ENCODE data around the gene KLF15.
A peak's percentile ranks its signal among the peaks of the same experiment; 100 is the strongest.

KLF15 gene

DNA sequence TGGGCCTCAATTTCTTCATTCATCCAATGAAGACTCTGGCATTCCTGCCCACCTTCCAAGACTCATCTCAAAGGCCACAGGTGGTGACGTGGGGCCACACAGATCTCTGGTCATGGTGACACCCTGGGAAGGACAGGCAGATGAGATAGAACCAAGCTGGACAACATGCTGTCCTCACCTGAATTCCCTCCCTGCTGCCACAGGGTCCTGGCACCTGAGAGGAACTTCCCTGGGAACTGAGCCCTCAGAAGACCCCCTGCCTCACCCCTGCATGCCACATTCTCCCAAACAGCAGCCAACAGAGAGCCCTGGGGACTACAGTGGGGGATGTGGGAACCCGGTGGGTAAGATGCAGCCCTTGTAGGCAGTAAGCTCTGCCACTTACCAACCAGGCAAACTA, 10.7 kb downstream of the KLF15 start:
- DNase-seq (ENCODE audit: low read depth, low spot score), result no peak

DNA sequence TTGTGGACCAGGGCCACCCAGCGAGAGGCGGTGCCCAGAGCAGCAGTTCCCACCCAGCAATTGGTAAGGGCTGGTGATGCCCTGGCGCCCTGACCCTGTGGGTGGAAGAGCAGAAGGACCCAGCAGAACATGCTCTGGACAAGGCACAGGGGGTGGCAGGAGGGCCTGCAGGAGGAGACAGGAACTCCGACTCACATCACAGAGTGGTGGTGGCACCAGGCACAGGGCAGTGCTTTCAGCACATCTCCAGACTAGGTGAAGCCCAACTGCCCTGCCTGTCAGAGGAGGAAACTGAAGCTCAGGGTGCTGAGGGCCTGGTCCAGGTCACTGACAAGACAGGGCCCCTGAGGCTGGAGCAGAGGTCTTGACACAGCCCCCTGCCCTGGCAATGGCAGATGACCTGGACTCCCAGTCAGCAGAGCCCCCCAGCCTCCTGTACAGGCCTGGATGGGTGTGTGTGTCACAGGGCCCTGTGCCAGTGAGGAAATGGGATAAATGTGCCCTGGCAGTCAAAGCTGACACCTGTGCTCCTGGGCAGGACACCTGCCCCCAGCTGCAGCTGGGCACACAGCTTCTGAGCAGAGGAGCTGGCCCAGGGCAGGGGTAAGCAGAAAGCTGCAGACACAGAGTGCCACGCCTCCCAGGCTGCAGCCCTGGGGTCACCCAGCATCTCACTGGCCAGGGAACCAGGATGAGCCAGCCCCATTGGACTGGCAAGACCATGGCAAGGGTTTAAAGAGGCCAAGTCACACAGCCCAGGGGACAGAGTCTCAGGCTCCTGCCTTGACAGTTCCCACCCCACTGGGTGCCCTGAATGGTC, 11.4 kb downstream of the KLF15 start:
- DNase-seq (ENCODE audit: low read depth, low spot score), result no peak

DNA sequence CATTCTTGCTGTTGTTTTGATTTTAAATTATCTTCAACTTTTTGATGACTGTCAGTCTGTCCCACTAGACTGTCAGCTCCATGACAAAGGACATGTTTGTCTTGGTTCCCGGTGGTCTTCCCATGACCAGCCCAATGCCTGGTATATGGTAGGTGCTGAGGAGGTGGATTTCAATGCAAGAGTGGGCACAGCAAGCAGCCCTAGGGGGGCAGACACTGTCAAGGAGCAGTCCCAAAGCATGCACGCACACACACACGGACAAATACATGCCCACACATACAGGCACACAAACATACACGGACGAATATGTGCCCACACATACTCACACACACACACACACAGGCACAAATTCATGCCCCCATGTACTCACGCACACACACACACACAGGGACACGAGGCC, 12.0 kb downstream of the KLF15 start:
- DNase-seq (ENCODE audit: low read depth, low spot score), result no peak

DNA sequence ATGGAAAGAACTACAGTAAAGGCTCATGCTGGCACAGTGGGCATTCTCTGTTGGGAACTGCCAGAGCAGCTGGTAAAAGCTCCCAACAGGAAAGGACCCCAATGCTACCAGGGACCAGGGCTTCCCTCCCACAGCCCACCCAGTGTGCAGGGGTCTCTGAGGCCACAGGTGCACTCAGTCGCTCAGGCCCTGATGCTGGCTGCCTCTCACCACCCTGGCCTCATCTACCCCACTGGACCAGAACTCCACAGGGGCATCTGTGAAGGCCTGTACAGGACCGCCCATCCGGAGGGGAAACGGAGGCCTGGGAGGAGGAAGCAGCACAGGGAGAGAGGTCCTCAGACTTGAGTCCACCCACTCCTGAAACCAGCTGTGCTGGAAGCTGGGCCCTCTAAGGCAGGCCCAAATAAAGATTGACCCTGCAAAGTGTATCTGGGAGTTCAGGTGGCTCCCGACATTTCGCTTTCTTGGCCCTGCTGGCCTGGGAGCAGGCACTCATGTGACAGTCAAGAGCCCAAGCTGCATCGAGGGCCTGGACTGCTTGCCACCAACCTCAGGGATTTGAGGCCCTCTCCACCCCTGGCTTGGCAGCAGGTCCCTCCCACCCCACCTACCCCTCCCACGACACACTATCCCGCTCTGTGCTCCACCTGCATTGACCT, 12.7 kb downstream of the KLF15 start:
- no peak for DNase-seq (ENCODE audit: low read depth, low spot score)

DNA sequence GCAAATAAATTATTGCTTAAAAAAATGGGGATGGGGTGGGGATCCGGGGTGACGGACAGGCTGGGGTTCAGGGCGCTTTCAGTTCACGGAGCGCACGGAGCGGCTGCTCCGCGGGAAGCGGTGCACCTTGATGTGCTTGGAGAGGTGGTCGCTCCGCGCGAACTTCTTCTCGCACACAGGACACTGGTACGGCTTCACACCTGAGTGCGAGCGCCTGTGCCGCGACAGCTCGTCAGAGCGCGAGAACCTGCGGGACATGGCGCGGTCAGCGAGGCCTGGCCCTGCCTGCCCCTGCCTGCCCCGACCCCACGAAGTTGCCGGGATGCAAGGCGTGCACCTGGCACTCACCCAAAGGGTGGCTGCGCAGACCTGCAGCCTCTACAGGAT, 13.6 kb downstream of the KLF15 start:
- no peak for DNase-seq (ENCODE audit: low read depth, low spot score)

DNA sequence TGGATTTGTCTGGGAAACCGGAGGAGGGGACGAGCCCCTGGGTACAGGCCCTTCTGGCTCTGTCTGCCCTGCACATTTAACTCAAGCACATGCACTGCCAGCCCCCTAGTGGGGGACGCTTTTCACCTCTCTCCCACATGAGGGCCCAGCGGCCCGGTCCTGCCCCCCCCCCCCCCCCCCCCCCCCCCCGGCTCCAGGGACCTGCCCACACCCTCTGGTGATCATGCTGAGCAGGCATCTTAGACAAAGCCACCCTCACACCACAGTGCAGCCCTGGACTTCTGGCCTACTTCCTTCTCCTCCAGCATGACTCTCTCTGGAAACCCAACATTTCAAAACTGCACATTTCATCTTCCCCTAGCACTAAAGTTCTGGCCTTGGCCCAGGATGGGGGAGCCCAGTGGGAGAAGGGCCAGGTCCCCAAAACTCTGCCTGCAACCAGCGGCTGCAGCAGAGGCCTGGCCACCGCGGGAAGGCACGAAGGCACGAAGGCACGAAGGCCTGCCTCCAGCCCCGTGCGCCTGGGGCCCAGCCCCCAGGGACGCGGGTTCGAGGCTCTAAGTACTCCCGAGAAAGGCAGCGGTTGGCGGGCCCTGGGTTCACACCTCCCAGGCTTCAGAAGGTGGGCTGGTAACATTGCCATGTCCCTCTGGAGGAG, 14.1 kb downstream of the KLF15 start:
- peak; percentile 66 for DNase-seq (ENCODE audit: low read depth, low spot score)

DNA sequence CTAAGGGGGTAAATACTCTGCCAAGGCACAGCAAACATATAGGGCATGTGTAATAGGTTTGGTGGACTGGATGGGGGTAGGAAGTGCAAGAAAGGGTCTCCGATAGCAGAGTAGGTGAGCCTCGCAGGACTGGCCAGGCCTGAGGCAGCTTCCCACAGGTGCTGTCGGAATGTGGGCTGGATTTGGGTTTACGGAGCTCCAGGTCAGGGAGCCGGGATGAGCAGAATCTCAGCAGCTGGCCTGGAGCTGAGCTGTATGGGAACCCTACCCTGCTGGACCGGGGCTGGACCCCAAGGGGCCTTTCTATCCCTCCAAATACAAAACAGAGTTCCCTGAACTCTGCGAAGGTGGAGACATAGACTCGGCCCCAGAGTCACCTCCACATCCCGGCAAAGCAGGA, 15.0 kb downstream of the KLF15 start:
- no peak for DNase-seq (ENCODE audit: low read depth, low spot score)

DNA sequence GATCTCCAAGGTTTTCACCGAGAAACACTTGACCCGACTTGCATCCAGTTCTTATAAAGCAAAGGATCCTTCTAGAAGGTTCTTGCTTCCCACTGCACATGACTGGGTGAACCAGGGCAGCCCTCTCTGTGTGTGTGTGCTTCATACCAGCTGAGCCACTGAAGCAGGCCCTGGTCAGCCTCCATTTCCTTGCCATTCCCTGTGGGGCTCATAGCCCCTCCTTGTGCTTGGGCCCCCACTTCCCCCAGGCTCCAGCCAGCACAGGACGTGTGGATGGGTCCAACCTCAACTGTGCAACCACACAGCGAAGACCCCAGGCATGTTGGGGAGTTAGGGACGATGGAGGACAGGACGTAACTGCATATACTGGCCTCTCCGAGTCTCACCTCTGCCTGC, 15.5 kb downstream of the KLF15 start:
- DNase-seq (ENCODE audit: low read depth, low spot score), result no peak

DNA sequence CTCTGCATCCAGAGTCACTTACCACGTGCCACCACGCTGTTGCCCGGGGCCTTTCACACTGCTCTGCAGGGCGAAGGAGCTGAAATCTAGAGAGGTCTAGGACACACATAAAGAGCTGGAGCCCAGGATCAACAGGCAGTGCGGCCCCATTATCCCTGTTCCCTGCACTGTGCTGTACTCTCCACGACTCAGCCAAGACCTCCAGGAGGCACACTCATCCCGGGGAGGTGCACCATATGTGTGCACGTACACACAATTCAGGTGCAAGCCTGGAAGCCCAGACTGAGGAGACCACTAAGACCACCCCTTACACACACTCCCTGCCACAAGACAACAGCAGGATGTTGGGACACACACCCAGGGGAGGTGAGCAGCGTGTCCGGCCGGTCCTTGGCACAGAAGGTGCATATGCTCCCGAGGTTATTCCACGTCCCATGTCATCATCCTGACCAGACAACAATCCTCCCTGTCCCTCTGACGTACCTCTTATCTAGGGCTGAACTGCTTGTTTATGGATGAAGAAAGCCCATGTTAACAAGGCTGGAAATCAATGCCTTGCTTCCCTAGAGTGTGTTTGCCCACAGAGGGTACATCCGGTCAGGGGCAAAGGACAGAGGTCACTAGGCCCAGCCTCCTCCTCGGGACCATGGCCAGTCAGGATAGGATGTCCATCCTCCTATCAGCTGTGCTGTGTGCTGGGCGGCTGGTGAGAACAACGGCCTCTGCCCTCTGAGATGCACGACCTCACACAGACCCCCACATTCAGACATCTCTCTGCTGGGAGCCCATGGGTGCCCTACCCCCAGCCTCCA, 16.1 kb downstream of the KLF15 start:
- DNase-seq (ENCODE audit: low read depth, low spot score), result no peak

DNA sequence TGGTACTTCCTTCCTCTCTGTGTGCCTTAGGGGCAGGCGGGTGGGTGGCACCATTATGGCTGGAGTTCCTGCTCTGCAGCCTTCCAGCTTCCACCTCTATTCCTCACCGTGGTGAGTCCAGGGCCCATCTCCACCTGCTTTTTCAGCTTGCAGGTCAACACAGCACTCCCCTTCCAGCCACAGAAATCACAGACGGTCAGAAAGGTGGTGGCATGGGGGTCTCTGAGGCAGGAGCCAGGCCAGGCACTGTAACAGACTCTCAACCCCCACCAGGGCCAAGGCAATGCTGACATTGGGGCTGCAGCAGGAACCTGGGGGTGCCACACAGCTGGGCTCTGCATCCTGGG, 16.6 kb downstream of the KLF15 start:
- no peak for DNase-seq (ENCODE audit: low read depth, low spot score)

DNA sequence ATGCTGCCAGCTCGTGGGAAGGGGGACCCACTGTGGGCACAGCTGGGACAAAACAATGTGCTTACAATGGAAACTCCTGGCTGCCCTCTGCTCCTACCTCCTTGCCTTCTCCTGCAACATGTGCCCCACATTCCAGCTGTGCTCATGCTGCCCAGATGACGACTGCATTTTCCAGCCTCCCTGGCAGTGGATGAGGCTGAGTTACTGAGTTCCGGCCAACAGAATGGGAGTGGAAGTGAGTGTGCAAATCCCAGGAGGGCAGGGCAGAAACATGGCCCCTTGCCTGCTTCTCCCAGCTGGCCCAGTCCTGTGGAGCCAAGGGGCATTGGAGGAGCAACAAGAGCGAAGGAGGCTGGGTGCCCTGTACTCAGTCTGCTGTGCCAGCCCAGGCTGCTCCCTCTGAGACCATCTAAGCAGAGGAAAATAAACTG, 17.1 kb downstream of the KLF15 start:
- DNase-seq (ENCODE audit: low read depth, low spot score), result no peak

DNA sequence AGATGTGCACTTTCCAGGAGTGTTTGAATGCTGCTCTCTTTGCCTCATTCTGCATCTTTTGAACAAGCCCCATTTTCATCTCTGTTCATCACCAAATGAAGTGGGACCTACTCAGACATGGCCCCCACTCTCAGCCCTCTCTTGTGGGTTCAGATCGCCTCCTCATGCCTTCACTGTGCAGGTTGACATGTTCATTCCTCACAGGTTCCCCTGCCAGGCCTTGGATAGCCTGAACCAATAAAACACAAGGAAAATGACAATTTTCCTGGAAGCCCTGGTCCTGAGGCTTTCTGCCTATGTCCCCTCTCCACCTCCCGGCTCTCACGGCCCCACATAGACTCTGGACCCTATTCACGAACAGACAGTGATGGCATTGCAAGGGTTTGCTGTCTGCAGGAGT, 17.7 kb downstream of the KLF15 start:
- no peak for DNase-seq (ENCODE audit: low read depth, low spot score)

DNA sequence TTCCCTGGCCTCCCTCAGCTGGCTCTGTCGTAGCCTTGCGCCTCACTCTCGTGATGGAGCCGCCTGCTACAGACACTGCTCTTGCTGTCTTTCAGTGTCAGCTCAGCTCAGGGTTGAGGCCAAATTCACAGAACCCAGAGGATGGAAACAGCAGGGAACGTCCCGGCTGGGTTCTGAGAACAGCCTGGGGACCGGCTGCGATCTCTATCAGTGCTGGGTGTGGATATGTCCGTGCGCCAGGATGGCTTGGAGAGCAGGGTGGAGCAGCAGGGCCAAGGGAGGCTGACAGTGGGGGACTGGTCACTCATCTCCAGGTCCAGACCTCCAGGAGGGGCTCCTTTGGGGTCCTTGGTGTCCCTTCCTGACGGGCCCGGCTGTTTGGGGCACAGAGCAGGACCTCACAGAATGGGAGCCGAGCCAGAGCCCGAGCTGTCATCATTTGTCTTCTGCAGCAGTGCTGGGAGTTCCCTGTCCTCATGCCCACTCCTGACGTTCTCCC, 18.4 kb downstream of the KLF15 start:
- no peak for DNase-seq (ENCODE audit: low read depth, low spot score)

DNA sequence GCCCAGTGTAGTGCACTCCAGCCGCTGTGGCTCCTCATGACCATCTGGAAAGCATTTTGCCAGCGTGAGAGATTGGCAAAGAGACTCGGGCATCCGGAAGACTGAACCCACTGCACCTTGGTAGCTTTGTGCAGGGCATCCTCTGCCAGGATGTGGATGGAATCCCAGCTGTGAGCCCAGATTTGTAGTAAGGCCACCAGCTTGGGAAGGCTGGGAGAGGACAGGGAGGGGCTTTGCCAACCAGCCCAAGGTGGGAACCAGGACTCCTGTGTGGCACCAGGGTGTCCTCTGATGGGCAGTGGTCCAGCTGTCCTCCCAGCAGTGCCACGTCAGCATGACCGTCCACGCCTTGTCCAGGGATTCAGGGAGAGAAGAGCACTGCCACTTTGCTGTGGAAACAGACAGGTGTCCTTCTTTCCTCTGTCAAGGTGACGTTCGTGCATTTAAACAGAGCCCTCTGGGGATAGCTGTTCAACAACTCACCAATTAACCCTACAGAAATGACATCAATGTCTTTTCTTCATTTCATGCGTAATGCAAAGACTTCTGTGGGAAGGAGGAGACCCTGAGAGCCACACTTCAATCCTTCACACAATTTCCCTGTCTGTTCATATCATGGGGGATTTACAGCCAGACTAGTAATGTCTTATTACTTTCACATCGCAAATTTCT, 19.1 kb downstream of the KLF15 start:
- DNase-seq (ENCODE audit: low read depth, low spot score), result no peak

DNA sequence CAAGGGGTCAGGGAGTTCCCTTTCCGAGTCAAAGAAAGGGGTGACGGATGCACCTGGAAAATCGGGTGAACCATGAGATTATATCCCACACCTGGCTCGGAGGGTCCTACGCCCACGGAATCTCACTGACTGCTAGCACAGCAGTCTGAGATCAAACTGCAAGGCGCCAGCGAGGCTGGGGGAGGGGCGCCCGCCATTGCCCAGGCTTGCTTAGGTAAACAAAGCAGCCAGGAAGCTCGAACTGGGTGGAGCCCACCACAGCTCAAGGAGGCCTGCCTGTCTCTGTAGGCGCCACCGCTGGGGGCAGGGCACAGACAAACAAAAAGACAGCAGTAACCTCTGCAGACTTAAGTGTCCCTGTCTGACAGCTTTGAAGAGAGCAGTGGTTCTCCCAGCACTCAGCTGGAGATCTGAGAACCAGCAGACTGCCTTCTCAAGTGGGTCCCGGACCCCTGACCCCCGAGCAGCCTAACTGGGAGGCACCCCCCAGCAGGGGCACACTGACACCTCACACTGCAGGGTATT, 25.3 kb downstream of the KLF15 start:
- peak; percentile 64 for DNase-seq (ENCODE audit: low read depth, low spot score)

DNA sequence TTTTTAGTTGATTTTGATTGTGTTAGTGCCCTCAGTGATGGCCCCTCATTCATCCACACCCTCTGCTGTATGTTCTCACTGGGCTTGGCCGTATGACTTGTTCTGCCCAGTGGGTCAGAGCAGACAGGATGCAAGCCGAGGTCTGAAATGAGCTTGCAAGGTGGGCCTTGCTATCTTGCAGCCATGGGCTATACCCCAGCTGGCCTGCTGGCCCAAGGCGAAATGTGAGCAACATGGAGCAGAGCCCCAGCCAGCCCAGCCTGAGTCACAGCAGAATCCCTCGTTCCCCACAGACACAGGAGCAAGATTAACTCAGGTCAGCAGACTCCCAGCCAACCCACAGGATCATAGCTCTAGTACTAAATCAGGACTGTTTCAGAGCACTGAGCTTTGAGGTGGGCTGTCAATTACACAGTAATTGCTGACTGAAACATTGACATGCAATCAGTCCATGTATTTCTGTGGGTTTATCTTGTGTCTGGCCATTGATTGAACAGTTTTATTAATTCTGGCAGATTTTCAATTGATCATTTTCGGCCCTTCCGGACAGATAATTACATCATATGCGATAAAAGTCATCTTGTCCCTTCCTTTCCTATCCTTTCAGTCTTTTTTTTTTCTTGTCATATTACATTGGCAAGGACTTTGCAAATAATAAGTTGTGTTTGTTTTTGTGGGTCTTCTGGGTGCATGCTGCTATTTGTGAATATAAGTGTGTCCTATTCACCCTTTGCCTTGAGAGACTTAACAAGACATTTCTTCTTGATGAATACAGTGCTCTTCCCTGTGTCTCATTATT, 27.1 kb downstream of the KLF15 start:
- no peak for DNase-seq (ENCODE audit: low read depth, low spot score)

DNA sequence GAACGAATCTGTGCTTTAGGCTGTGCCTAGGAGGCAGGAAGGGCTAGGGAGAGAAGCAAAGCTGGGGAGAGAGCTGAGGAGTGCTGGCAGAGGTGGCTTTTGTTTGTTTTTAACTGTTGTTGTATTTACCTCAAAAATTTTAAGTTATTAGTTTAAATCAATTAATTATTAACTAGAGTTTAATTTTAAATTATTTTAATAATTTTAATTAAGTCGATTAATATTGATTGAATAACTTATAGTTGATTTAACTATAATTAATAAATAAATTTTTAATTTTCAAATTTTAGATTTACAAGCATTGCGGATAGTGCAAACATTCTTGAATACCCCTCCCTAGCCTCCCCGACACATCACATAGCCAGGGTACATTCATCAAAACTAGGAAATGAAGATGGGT, 30.6 kb downstream of the KLF15 start:
- no peak for DNase-seq (ENCODE audit: low read depth, low spot score)

DNA sequence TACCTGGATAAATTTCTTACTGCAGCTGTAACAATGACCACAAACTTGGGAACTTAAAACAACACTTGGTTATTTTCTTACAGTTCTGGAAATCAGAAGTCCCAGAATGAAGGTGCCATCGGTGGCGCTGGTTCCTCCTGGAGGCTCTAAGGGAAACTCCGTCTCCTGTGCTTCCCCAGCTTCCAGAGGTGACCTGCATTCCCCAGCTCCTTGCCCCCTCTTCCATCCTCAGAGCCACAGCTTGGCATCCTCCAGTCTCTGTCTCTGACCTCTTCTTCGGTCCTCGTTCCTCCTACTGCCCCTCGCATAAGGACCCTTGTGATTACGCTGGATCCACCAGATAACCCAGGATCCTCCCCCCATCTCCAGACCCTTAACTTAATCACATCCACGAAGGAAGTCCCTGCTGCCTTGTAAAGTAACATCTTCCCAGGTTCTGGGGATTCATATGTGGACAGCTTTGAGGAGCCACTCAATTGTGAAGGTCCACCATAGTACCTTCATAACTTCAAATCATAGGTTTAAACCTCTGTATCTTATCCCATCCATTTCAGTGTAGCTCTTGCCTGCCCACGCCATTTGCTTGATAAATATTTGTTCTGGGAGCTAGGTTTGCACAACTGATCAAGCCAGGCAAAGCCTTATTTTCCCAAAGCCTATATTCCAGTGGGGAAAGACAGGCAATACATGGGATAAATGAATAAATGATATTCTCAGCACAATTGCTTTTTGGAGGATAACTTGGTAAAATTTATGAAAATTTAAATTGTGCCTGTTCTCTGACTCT, 34.8 kb downstream of the KLF15 start:
- no peak for DNase-seq (ENCODE audit: low read depth, low spot score)

DNA sequence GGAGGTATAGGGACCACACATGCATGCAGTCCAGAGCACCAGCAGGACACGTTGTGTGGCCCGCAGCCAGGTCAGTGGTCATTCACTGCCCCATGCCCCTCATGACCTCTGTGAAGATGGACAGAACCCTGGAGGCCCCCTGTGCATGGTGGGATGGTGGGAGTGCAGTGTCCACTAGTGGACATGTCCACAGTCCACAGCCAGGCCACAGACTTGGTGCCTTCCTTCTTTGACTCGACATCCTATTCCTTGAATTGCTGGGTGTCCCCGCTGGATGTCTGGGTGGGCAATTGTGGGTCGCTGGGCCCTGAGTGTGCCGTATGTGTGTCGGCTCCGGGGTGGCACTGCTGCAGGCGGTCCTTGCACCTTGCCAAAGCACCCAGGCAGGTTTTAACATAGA, 35.7 kb downstream of the KLF15 start:
- DNase-seq (ENCODE audit: low read depth, low spot score), result peak; percentile 0

Measured in ELF-1 (cell line).